Urinary bladder (tissue), 4 donors: Measurements from ENCODE around the gene CARS2. TPM values are rescaled to one million over a fixed set of nuclear protein-coding genes. Genes with fewer than 3 reads are reported as not detected.
"Not testable (repeated sequence)": the region's sequence is repeated elsewhere in the genome, so short reads cannot be mapped to it uniquely, and the experiment has no call there.

ENCODE experiments used
- DNase-seq: peaks from one replicate; pipeline ENCODE4 v3.0.0-alpha.2; 2015; ENCODE audit errors: extremely low spot score
- H3K27ac ChIP-seq: one replicate; pipeline ENCODE4 v1.5.1; 2013; ENCODE audit warnings: low read depth, mild to moderate bottlenecking, moderate library complexity
- H3K36me3 ChIP-seq: one replicate; pipeline ENCODE4 v1.6.1; 2013; ENCODE audit warnings: mild to moderate bottlenecking, moderate library complexity; ENCODE audit not compliant: insufficient read depth
- H3K4me1 ChIP-seq: one replicate; pipeline ENCODE4 v1.6.1; 2013; ENCODE audit warnings: mild to moderate bottlenecking, moderate library complexity; ENCODE audit not compliant: insufficient read depth
- H3K4me3 ChIP-seq: one replicate; pipeline ENCODE4 v1.5.1; 2013; ENCODE audit warnings: low read depth, low read length
- WGBS: extraction: QIAGEN DNeasy Blood & Tissue Kit; methylation state at CpG from one replicate; pipeline ENCODE4 v1.1.7; 2013; 5-methylcytosine and 5-hydroxymethylcytosine counted together
- polyA plus RNA-seq: library from polyadenylated mRNA; stranded (reverse); fragments of 200-250 nt; gene quantifications from one replicate; pipeline ENCODE4 v1.2.3, GENCODE V29; 2013
- total RNA-seq: library from RNA; depleted of rRNA; stranded (reverse); fragments of >200 nt; gene quantifications from one replicate; pipeline ENCODE4 v1.2.3, GENCODE V29; 2014
- donor health status: healthy with polysubstance abuse.
- donor health status: healthy.

CARS2 gene
- total and polyA plus RNA-seq, 2 donors, result 51.2 to 53.9 TPM

GRCh38 chr13:110700641-110701040, 5.3 kb downstream of the CARS2 start:
- WGBS, result 76% methylated on average over 8 of the region's 8 CpGs
- no peak overlapping the region for H3K4me3 ChIP-seq
- DNase-seq, result no peak
- no peaks in the 10 kb centered on the region for H3K4me1 ChIP-seq
- no peaks in the 10 kb centered on the region for H3K36me3 ChIP-seq
- no peak overlapping the region for H3K27ac ChIP-seq

DNA sequence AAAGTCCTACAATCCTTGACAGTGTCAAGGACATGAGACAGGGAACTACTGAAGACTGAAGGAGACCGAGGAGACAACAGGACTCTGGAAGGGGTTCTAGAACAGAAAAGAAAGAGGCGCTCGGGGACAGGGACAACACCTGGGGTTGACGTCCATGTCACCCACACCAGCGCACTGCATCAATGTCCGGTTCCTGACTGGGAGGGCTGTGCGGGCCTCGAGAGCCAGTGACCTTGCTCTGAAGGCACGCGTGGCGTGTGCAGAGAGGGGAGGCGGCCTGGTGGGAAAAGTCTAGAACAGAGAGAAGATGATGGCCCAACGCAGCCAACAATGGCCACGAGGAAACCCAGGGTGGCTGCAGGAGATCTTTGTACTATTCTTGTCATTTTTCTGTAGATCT, 5.7 kb downstream of the CARS2 start:
- DNase-seq, result no peak
- H3K27ac ChIP-seq, result no peak overlapping the region
- no peaks in the 10 kb centered on the region for H3K36me3 ChIP-seq
- no peaks in the 10 kb centered on the region for H3K4me1 ChIP-seq
- no peak overlapping the region for H3K4me3 ChIP-seq
- WGBS, result 93% methylated on average over 14 of the region's 14 CpGs

GRCh38 chr13:110699148-110700145, 6.5 kb downstream of the CARS2 start:
- Histone ChIP-seq H3K4me1 (no peaks in the 10 kb centered on the region), H3K36me3 (no peaks in the 10 kb centered on the region), H3K4me3 (no peak overlapping the region), H3K27ac (no peak overlapping the region)
- 87% methylated on average over 15 of the region's 15 CpGs for WGBS
- DNase-seq, result no peak

DNA sequence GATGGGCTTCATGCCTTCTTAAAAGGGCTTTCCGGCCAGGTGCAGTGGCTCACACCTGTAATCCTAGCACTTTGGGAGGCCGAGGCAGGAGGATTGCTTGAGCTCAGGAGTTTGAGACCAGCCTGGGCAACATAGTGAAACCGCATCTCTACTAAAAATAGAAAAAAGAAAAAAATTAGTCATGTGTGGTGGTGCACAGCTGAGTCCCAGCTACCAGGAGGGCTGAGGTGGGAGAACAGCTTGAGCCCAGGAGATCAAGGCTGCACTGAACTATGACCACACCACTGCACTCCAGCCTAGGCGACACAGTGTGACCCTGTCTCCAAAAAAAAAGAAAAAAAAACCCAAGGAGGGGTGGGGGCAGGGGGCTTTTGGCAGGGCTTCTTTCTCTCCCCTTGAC, 7.2 kb downstream of the CARS2 start:
- WGBS, result 90% methylated on average over 4 of the region's 4 CpGs
- Histone ChIP-seq H3K4me1 (no peaks in the 10 kb centered on the region), H3K36me3 (no peaks in the 10 kb centered on the region), H3K27ac (no peak overlapping the region), H3K4me3 (no peak overlapping the region)
- no peak for DNase-seq

GRCh38 chr13:110697842-110698241, 8.1 kb downstream of the CARS2 start:
- Histone ChIP-seq H3K36me3 (no peaks in the 10 kb centered on the region), H3K27ac (no peak overlapping the region)
- WGBS, result 78% methylated on average over 4 of the region's 4 CpGs

GRCh38 chr13:110696776-110697175, 9.1 kb downstream of the CARS2 start:
- H3K27ac ChIP-seq, result no peak overlapping the region
- DNase-seq, result no peak
- H3K36me3 ChIP-seq, result no peaks in the 10 kb centered on the region
- 93% methylated on average over 10 of the region's 10 CpGs for WGBS
- no peak overlapping the region for H3K4me3 ChIP-seq
- no peaks in the 10 kb centered on the region for H3K4me1 ChIP-seq

More at GRCh38 chr13:110697842-110698241, 8.1 kb downstream of the CARS2 start:
- no peak for DNase-seq
- no peak overlapping the region for H3K4me3 ChIP-seq
- H3K4me1 ChIP-seq, result no peaks in the 10 kb centered on the region

GRCh38 chr13:110695774-110696173, 10.1 kb downstream of the CARS2 start:
- WGBS, result 87% methylated on average over 7 of the region's 7 CpGs
- DNase-seq, H3K4me3 ChIP-seq, H3K27ac ChIP-seq, H3K4me1 ChIP-seq, H3K36me3 ChIP-seq: not testable (repeated sequence)

DNA sequence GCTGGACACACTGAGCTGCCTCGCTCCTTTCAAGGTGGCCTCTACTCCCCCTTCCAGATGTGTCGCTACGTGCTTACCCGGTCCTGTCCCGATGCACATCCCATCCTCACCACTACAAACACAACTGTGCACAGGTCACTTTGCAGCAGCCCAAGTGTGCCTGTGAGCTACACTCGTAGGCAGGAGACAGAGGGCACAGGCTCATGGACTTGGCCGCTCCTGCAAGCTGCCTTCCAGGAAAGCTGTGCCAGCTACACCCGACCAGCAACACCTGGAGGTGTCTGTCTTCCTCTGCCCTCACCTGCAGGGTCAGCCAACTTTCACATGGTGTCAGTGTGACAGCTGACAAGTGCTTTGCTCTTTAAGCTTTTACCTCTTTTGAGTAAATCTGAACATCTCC, 15.4 kb downstream of the CARS2 start:
- WGBS, result 91% methylated on average over 8 of the region's 8 CpGs
- Histone ChIP-seq H3K4me1 (no peaks in the 10 kb centered on the region), H3K36me3 (no peaks in the 10 kb centered on the region), H3K27ac (no peak overlapping the region), H3K4me3 (no peak overlapping the region)
- no peak for DNase-seq

DNA sequence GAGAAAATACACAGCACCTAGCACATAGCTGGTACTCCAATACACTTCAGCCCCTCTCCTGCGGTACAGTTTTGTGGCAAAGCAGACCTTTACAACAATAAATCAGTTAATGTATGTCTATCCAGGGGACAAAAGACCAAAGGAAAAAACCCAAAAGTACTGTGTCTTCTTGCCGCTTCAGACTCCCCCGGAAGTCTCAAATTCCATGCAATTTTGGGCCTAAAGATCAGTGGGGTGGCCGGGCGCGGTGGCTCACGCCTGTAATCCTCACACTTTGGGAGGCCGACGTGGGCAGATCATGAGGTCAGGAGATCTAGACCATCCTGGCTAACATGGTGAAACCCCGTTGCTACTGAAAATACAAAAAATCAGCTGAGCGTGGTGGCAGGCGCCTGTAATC, 16.2 kb downstream of the CARS2 start:
- Histone ChIP-seq H3K4me3 (no peak overlapping the region), H3K4me1 (no peaks in the 10 kb centered on the region), H3K27ac (no peak overlapping the region), H3K36me3 (no peaks in the 10 kb centered on the region)
- WGBS, result 91% methylated on average over 12 of the region's 12 CpGs
- DNase-seq, result no peak

DNA sequence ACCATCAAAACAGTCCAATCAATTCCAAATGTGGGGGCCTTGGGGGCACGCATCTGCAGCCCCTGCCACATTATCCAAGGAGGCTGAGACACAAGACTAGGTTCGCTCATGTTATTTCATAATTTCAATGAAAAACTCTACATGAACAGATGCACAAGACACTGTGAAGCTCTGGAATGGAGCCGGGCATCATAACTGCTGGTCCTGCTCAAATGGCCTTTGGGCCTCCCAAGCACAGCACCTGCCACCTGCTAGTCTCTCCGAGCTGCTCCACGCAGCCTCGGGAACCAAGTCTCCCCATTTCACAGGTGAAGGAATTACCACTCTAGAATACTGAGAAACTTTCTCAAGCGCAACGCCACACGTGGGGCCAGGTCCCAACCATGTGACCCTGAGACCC, 16.9 kb downstream of the CARS2 start:
- Histone ChIP-seq H3K36me3 (no peaks in the 10 kb centered on the region), H3K27ac (no peak overlapping the region), H3K4me1 (no peaks in the 10 kb centered on the region), H3K4me3 (no peak overlapping the region)
- 91% methylated on average over 9 of the region's 9 CpGs for WGBS
- DNase-seq, result no peak

- DNase-seq, result no peak
- no peak overlapping the region for H3K27ac ChIP-seq
- WGBS, result 94% methylated on average over 16 of the region's 16 CpGs
- no peaks in the 10 kb centered on the region for H3K4me1 ChIP-seq
- H3K36me3 ChIP-seq, result peaks cover under 1% of the 10 kb centered on the region
- no peak overlapping the region for H3K4me3 ChIP-seq
Observed at GRCh38 chr13:110687736-110688135, 18.2 kb downstream of the CARS2 start.

GRCh38 chr13:110685305-110686020, 20.5 kb downstream of the CARS2 start:
- H3K27ac ChIP-seq, result no peak overlapping the region
- H3K4me3 ChIP-seq, result no peak overlapping the region
- peaks cover 2% of the 10 kb centered on the region for H3K36me3 ChIP-seq
- 64% methylated on average over 11 of the region's 11 CpGs for WGBS
- no peak for DNase-seq
- no peaks in the 10 kb centered on the region for H3K4me1 ChIP-seq

- no peak overlapping the region for H3K27ac ChIP-seq
- H3K36me3 ChIP-seq, result peaks cover 2% of the 10 kb centered on the region
- no peak for DNase-seq
- no peak overlapping the region for H3K4me3 ChIP-seq
- no peaks in the 10 kb centered on the region for H3K4me1 ChIP-seq
- WGBS, result 75% methylated on average over 8 of the region's 8 CpGs
Observed at GRCh38 chr13:110684388-110685056, 21.4 kb downstream of the CARS2 start.
